Glutamatergic neuron (in vitro differentiated cells): ENCODE data around the gene ANKRD33B. TPM values are rescaled to one million over a fixed set of nuclear protein-coding genes. Genes with fewer than 3 reads are reported as not detected.

ENCODE experiments used
- DNase-seq: peaks from one replicate; pipeline ENCODE4 v3.0.0; 2022
- H3K27ac Mint-ChIP-seq: one replicate; pipeline ENCODE4 v1.8.0; 2020; ENCODE audit warnings: mild to moderate bottlenecking, mixed read lengths, inconsistent platforms; ENCODE audit not compliant: unreplicated experiment
- H3K27me3 Mint-ChIP-seq: one replicate; pipeline ENCODE4 v1.8.0; 2020; ENCODE audit warnings: mild to moderate bottlenecking, moderate library complexity, mixed read lengths, inconsistent platforms; ENCODE audit not compliant: unreplicated experiment
- H3K36me3 Mint-ChIP-seq: one replicate; pipeline ENCODE4 v1.8.0; 2020; ENCODE audit warnings: mild to moderate bottlenecking, mixed read lengths, inconsistent platforms; ENCODE audit not compliant: unreplicated experiment
- H3K4me1 Mint-ChIP-seq: one replicate; pipeline ENCODE4 v1.8.0; 2020; ENCODE audit warnings: mild to moderate bottlenecking, low read depth, mixed read lengths, inconsistent platforms; ENCODE audit not compliant: unreplicated experiment
- H3K4me3 Mint-ChIP-seq: one replicate; pipeline ENCODE4 v1.8.0; 2020; ENCODE audit warnings: mild to moderate bottlenecking, mixed read lengths, inconsistent platforms; ENCODE audit not compliant: unreplicated experiment
- H3K9me3 Mint-ChIP-seq: one replicate; pipeline ENCODE4 v1.8.0; 2020; ENCODE audit warnings: mild to moderate bottlenecking, moderate library complexity, mixed read lengths, inconsistent platforms; ENCODE audit not compliant: unreplicated experiment
- CTCF ChIP-seq: fragments of 200-600 bp; sonication (generic); IDR thresholded peaks from one replicate; pipeline ENCODE4 v1.5.0; 2021; ENCODE audit not compliant: partially characterized antibody, unreplicated experiment
- total RNA-seq: library from RNA; stranded (reverse); fragmentation: NEBNext Ultra II Directional; extraction: Animal tissue kit (Norgen Biotek cat#: 25700); gene quantifications from one replicate; pipeline ENCODE4 v1.2.1, GENCODE V29; 2021; ENCODE audit not compliant: unreplicated experiment

Gene ANKRD33B
- total RNA-seq, 1 donor from 2014 or later: 14.5 TPM

GRCh38 chr5:10563110-10563944, 543 bp upstream of the ANKRD33B start:
- peaks cover 11% of the 10 kb centered on the region for H3K27me3 Mint-ChIP-seq
- peak overlapping the region; percentile 68 for H3K4me3 Mint-ChIP-seq
- H3K36me3 Mint-ChIP-seq: no peaks in the 10 kb centered on the region
- DNase-seq: peak; percentile 52
- no peak overlapping the region for H3K27ac Mint-ChIP-seq
- H3K9me3 Mint-ChIP-seq: peaks cover 11% of the 10 kb centered on the region
- TF ChIP-seq CTCF: no peak
- peaks cover 15% of the 10 kb centered on the region for H3K4me1 Mint-ChIP-seq

GRCh38 chr5:10564838-10565784, 1.2 kb downstream of the ANKRD33B start:
- peaks cover 13% of the 10 kb centered on the region for H3K4me1 Mint-ChIP-seq
- H3K9me3 Mint-ChIP-seq: peaks cover 9% of the 10 kb centered on the region
- no peaks in the 10 kb centered on the region for H3K36me3 Mint-ChIP-seq
- peak overlapping the region; percentile 90 for H3K4me3 Mint-ChIP-seq
- peak; percentile 59 for DNase-seq
- no peak overlapping the region for H3K27ac Mint-ChIP-seq
- H3K27me3 Mint-ChIP-seq: peaks cover 11% of the 10 kb centered on the region
- no peak for TF ChIP-seq CTCF

GRCh38 chr5:10565785-10566542, 2.1 kb downstream of the ANKRD33B start:
- peaks cover 13% of the 10 kb centered on the region for H3K4me1 Mint-ChIP-seq
- H3K27me3 Mint-ChIP-seq: peaks cover 11% of the 10 kb centered on the region
- TF ChIP-seq CTCF: no peak
- no peak overlapping the region for H3K27ac Mint-ChIP-seq
- peaks cover 9% of the 10 kb centered on the region for H3K9me3 Mint-ChIP-seq
- peak overlapping the region; percentile 88 for H3K4me3 Mint-ChIP-seq
- DNase-seq: no peak
- H3K36me3 Mint-ChIP-seq: no peaks in the 10 kb centered on the region

- DNase-seq: no peak
- H3K4me1 Mint-ChIP-seq: peaks cover 13% of the 10 kb centered on the region
- H3K27me3 Mint-ChIP-seq: peaks cover 12% of the 10 kb centered on the region
- no peak overlapping the region for H3K27ac Mint-ChIP-seq
- no peak for TF ChIP-seq CTCF
- H3K4me3 Mint-ChIP-seq: peak overlapping the region; percentile 27
- peaks cover 9% of the 10 kb centered on the region for H3K9me3 Mint-ChIP-seq
- no peaks in the 10 kb centered on the region for H3K36me3 Mint-ChIP-seq
These were observed 2.7 kb downstream of the ANKRD33B start for GRCh38 chr5:10566543-10567068.
